K562 (cell line): ENCODE measurements around the gene TMEM209. TPM values are rescaled to one million over a fixed set of nuclear protein-coding genes. Genes with fewer than 3 reads are reported as not detected.
A peak's percentile ranks its signal among the peaks of the same experiment; 100 is the strongest.

Experiments used
- ATAC-seq: fragments of 200-7000 bp; cut with Tn5 transposase; 3 replicates; pipeline ENCODE4 v1.9.1; 2020; ENCODE audit warnings: moderate library complexity
- BruUV-seq: library from RNA; stranded (reverse); fragments of 400-500 nt; replicated peaks from 2 replicates; lab custom pipeline; 2021; lab: Mats Ljungman, UMichigan
- CTCF ChIA-PET: fragments of 300-600 bp; formaldehyde crosslinking; extraction: SDS; loops from one replicate; lab custom pipeline; 2021; ENCODE audit warnings: low intra/inter-chr PET ratio; lab: Yijun Ruan, JAX
- POLR2A ChIA-PET: fragments of 300-600, 350-650 bp; sonication (Branson Sonifier 250); formaldehyde crosslinking; extraction: SDS; loops from one replicate; lab custom pipeline; 2021; ENCODE audit warnings: antibody characterized with exemption, inconsistent platforms; lab: Yijun Ruan, JAX
- DNase-seq, 4 experiments: peaks; one replicate each; pipeline versions ENCODE4 v3.0.0 to v3.0.0-alpha.2; 2011 to 2018; ENCODE audit warnings: low spot score in 3 of 4, mixed read lengths in 3 of 4; ENCODE audit errors: extremely low read depth in 1 of 4
- FAIRE-seq: peaks from 2 replicates; lab custom pipeline; 2011; peaks lifted over from hg19 to GRCh38; lab: Jason Lieb, UNC
- H2AFZ ChIP-seq: 2 replicates; pipeline ENCODE4 v1.6.0; 2011; ENCODE audit warnings: low read depth, low read length, control low read depth, inconsistent platforms
- H3K27ac ChIP-seq: fragments of 200-600 bp; 3 replicates; pipeline ENCODE4 v1.8.0; 2011; ENCODE audit warnings: low read depth, mild to moderate bottlenecking, control low read depth, inconsistent platforms, low read length, moderate library complexity, mixed read lengths; ENCODE audit errors: extremely low read depth
- H3K27me3 ChIP-seq, 2 experiments: fragments of 300-600 bp in 1 of 2; 2 replicates in 1 of 2; 3 replicates in 1 of 2; pipeline versions ENCODE4 v1.6.0 to v1.8.0; 2011; ENCODE audit warnings: inconsistent platforms in 2 of 2, low read length in 2 of 2, mild to moderate bottlenecking in 1 of 2, mixed read lengths in 1 of 2, moderate library complexity in 1 of 2; ENCODE audit not compliant: control insufficient read depth in 2 of 2, insufficient read depth in 2 of 2
- H3K36me3 ChIP-seq: fragments of 300-600 bp; 3 replicates; pipeline ENCODE4 v1.8.0; 2011; ENCODE audit warnings: mild to moderate bottlenecking, low read length, inconsistent platforms; ENCODE audit not compliant: control insufficient read depth, insufficient read depth
- H3K4me1 ChIP-seq, 2 experiments: fragments of 200-600 bp in 1 of 2; replicated peaks in 1 of 2; 2 replicates in 1 of 2; 3 replicates in 1 of 2; pipeline versions ENCODE4 v1.5.1 to v1.8.0; 2011; ENCODE audit warnings: inconsistent platforms in 2 of 2, low read length in 2 of 2, mild to moderate bottlenecking in 1 of 2, mixed read lengths in 1 of 2, moderate library complexity in 1 of 2; ENCODE audit not compliant: control insufficient read depth in 2 of 2, insufficient read depth in 2 of 2
- H3K4me2 ChIP-seq: 2 replicates; pipeline ENCODE4 v1.6.1; 2011; ENCODE audit warnings: low read length, control low read depth, inconsistent platforms, mixed read lengths; ENCODE audit not compliant: insufficient read depth
- H3K4me3 ChIP-seq: fragments of 200-600 bp; sonication (generic), shearing (Covaris generic); 2 replicates; pipeline ENCODE4 v1.5.1; 2016; ENCODE audit warnings: control low read depth, inconsistent platforms
- H3K79me2 ChIP-seq: fragments of 200-600 bp; 3 replicates; pipeline ENCODE4 v1.8.0; 2011; ENCODE audit warnings: low read length, inconsistent platforms; ENCODE audit not compliant: control insufficient read depth, insufficient read depth
- H3K9ac ChIP-seq, 2 experiments: 2 replicates each; pipeline versions ENCODE4 v1.6.0 to v1.6.1; 2011; ENCODE audit warnings: low read depth in 2 of 2, low read length in 2 of 2, control low read depth in 1 of 2, inconsistent platforms in 1 of 2, mild to moderate bottlenecking in 1 of 2, mixed read lengths in 1 of 2; ENCODE audit not compliant: insufficient read depth in 1 of 2
- H3K9me1 ChIP-seq: one replicate; pipeline ENCODE4 v1.6.0; 2011; ENCODE audit warnings: inconsistent platforms, mild to moderate bottlenecking, low read length, moderate library complexity; ENCODE audit not compliant: control insufficient read depth, insufficient read depth
- H3K9me3 ChIP-seq: replicated peaks from 2 replicates; pipeline ENCODE4 v1.5.1; 2011; ENCODE audit warnings: low read depth, low read length, inconsistent platforms; ENCODE audit not compliant: control insufficient read depth, insufficient read depth
- H4K20me1 ChIP-seq: replicated peaks from 2 replicates; pipeline ENCODE4 v1.6.1; 2011; ENCODE audit warnings: low read length, inconsistent platforms, mixed read lengths; ENCODE audit not compliant: control insufficient read depth, insufficient read depth
- L3MBTL2 ChIP-seq: fragments of 450-650 bp; IDR thresholded peaks from 2 replicates; pipeline ENCODE4 v1.6.1; 2016; ENCODE audit warnings: mild to moderate bottlenecking, moderate library complexity
- POLR2G ChIP-seq: fragments of 200-400 bp; formaldehyde crosslinking; IDR thresholded peaks from 2 replicates; pipeline ENCODE4 v1.6.1; 2017; ENCODE audit warnings: low read depth, mild to moderate bottlenecking, antibody characterized with exemption, low read length, moderate library complexity
- whole genome bisulfite sequencing: fragments of 100-300 bp; shearing (Covaris generic); methylation state at CpG from one replicate; pipeline ENCODE4 v1.1.6; 2016; ENCODE audit warnings: low coverage, mixed read lengths; ENCODE audit not compliant: insufficient coverage; ENCODE audit errors: missing lambda C conversion rate; 5-methylcytosine and 5-hydroxymethylcytosine counted together
- in situ Hi-C: fragments of 300-500 bp; cut with MboI; formaldehyde crosslinking; loops from 4 replicates; pipeline ENCODE4 v1.15.0; 2018; ENCODE audit warnings: inconsistent platforms, mixed read lengths
- intact Hi-C: fragments of 100-400 bp; cut with micrococcal nuclease; formaldehyde crosslinking; loops from 2 replicates; pipeline ENCODE4 v1.14.2; 2022
- polyA plus RNA-seq, 8 experiments: library from polyadenylated mRNA; depleted of rRNA in 4 of 8; stranded (reverse) in 5 of 8; unstranded in 3 of 8; fragments of >200 nt; fragmentation: Nextera tagmentation in 2 of 8; fragmentation: Illumina TruSeq in 1 of 8; extraction: Ambion mirVana in 2 of 8; extraction: Trizol in 1 of 8; gene quantifications; 2 replicates each; pipeline versions ENCODE4 v1.2.1 to v1.2.3, GENCODE V29; 2011 to 2014; ENCODE audit warnings: inconsistent platforms in 1 of 8, missing spikeins in 1 of 8
- total RNA-seq, 7 experiments: library from RNA; depleted of rRNA in 6 of 7; stranded (reverse); fragments of >200 nt in 6 of 7; fragmentation: Illumina TruSeq in 2 of 7; extraction: Trizol in 2 of 7; gene quantifications; 2 replicates each; pipeline versions ENCODE4 v1.2.1 to v1.2.3, GENCODE V29; 2011 to 2021; ENCODE audit warnings: low replicate concordance in 1 of 7
- TF ChIP-seq, protein P1 (sequence below): sonication (generic); formaldehyde crosslinking; IDR thresholded peaks from 2 replicates; pipeline ENCODE4 v1.8.1; 2023; ENCODE audit warnings: mild to moderate bottlenecking, missing genetic modification reagents
- TF ChIP-seq, protein P2 (sequence below), 3 experiments: fragments of 200-800 bp in 1 of 3; fragments of 250-450 bp in 1 of 3; fragments of 450-650 bp in 1 of 3; sonication (Bioruptor Pico) in 1 of 3; sonication (Bioruptor generic) in 1 of 3; formaldehyde crosslinking in 1 of 3; IDR thresholded peaks; 2 replicates each; pipeline versions ENCODE4 v1.6.1 to v1.8.0; 2016 to 2022; ENCODE audit warnings: mild to moderate bottlenecking in 2 of 3, missing genetic modification characterization in 2 of 3, missing compliant biosample characterization in 1 of 3, moderate library complexity in 1 of 3

TMEM209 gene
- total and polyA plus RNA-seq, 9 of the 15 experiments (the other 6 are each of a cell fraction or from before 2014, with no cell fraction given): 36.8 to 116 (median 76.6) TPM

DNA sequence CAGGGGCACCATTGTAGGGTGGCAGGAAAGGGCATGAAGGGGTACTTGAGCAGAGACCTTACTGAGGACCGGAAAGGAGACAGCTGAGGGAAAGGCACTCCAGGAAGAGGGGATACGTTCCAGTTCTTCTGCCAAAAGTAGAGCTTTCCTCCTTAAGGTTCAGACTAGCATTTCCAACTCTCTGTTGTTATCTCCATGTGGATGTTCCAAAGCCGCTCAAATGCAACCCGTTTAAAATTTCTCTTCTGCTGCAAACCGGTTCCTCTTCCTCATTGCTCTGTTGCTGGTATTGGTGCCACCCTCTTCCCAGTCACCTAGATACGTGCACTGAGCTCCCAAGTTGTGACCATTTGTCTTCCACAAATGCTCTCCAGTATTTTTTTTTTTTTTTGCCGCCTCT is 47.5 kb downstream of the TMEM209 start:
- Histone ChIP-seq H3K9ac (no peak overlapping the region), H3K9me3 (peaks cover 14% of the 10 kb centered on the region), H3K4me2 (no peak overlapping the region), H3K79me2 (no peaks in the 10 kb centered on the region), H3K4me1 (peaks cover 0 to 26% of the 10 kb centered on the region in 2 experiments; a peak in 3 of 5 replicates), H3K27ac (no peak overlapping the region), H3K4me3 (no peak overlapping the region), H2AFZ (no peak overlapping the region), H4K20me1 (no peaks in the 10 kb centered on the region), H3K9me1 (no peaks in the 10 kb centered on the region), H3K36me3 (peaks cover 42% of the 10 kb centered on the region), H3K27me3 (no peaks in the 10 kb centered on the region)
- POLR2A ChIA-PET: interaction anchor here (0.6 to 2.5 kb wide), 5 partner anchors 8 to 304 kb away, joined by 3 to 16 read pairs (median 4); no protein-coding TSS in a partner anchor
- WGBS: 95% methylated on average over 6 of the region's 7 CpGs
- no peak for DNase-seq
- no TSS peak for BruUV-seq
- FAIRE-seq: no peak
- no peak for ATAC-seq
- CTCF ChIA-PET: no interaction called here
- in situ Hi-C loops (no loop called here), intact Hi-C loops (loop anchor here (5.0 kb wide), 2 partner anchors 85 to 565 kb away; partner anchors contain the start of gene KLHDC10)
- TF ChIP-seq, protein P1, sequence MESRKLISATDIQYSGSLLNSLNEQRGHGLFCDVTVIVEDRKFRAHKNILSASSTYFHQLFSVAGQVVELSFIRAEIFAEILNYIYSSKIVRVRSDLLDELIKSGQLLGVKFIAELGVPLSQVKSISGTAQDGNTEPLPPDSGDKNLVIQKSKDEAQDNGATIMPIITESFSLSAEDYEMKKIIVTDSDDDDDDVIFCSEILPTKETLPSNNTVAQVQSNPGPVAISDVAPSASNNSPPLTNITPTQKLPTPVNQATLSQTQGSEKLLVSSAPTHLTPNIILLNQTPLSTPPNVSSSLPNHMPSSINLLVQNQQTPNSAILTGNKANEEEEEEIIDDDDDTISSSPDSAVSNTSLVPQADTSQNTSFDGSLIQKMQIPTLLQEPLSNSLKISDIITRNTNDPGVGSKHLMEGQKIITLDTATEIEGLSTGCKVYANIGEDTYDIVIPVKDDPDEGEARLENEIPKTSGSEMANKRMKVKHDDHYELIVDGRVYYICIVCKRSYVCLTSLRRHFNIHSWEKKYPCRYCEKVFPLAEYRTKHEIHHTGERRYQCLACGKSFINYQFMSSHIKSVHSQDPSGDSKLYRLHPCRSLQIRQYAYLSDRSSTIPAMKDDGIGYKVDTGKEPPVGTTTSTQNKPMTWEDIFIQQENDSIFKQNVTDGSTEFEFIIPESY: peak; percentile 80
- TF ChIP-seq, protein P2, sequence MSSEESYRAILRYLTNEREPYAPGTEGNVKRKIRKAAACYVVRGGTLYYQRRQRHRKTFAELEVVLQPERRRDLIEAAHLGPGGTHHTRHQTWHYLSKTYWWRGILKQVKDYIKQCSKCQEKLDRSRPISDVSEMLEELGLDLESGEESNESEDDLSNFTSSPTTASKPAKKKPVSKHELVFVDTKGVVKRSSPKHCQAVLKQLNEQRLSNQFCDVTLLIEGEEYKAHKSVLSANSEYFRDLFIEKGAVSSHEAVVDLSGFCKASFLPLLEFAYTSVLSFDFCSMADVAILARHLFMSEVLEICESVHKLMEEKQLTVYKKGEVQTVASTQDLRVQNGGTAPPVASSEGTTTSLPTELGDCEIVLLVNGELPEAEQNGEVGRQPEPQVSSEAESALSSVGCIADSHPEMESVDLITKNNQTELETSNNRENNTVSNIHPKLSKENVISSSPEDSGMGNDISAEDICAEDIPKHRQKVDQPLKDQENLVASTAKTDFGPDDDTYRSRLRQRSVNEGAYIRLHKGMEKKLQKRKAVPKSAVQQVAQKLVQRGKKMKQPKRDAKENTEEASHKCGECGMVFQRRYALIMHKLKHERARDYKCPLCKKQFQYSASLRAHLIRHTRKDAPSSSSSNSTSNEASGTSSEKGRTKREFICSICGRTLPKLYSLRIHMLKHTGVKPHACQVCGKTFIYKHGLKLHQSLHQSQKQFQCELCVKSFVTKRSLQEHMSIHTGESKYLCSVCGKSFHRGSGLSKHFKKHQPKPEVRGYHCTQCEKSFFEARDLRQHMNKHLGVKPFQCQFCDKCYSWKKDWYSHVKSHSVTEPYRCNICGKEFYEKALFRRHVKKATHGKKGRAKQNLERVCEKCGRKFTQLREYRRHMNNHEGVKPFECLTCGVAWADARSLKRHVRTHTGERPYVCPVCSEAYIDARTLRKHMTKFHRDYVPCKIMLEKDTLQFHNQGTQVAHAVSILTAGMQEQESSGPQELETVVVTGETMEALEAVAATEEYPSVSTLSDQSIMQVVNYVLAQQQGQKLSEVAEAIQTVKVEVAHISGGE (CRISPR knock-in tag; IDR thresholded peaks at IDR 0.05): no peak
- TF ChIP-seq POLR2G (0 out of 2 replicates have a peak, but pooled peaks have one; percentile 7), L3MBTL2 (peak; percentile 77)
